ENCODE data around the gene ZNF584.
A peak's percentile ranks its signal among the peaks of the same experiment; 100 is the strongest.

GRCh38 chr19:58466760-58467589 is 58.5 kb downstream of the ZNF584 start, which contains the start of gene ZNF324:
- TF ChIP-seq POLR2AphosphoS5 (IDR thresholded peaks at IDR 0.05; ENCODE audit: low read depth) (peak; percentile 15; the same call in 1 of the 2 replicates), SPI1 (IDR thresholded peaks at IDR 0.05; ENCODE audit: borderline replicate concordance, low read depth) (no peak)
- TF ChIP-seq, protein P1, sequence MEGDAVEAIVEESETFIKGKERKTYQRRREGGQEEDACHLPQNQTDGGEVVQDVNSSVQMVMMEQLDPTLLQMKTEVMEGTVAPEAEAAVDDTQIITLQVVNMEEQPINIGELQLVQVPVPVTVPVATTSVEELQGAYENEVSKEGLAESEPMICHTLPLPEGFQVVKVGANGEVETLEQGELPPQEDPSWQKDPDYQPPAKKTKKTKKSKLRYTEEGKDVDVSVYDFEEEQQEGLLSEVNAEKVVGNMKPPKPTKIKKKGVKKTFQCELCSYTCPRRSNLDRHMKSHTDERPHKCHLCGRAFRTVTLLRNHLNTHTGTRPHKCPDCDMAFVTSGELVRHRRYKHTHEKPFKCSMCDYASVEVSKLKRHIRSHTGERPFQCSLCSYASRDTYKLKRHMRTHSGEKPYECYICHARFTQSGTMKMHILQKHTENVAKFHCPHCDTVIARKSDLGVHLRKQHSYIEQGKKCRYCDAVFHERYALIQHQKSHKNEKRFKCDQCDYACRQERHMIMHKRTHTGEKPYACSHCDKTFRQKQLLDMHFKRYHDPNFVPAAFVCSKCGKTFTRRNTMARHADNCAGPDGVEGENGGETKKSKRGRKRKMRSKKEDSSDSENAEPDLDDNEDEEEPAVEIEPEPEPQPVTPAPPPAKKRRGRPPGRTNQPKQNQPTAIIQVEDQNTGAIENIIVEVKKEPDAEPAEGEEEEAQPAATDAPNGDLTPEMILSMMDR (IDR thresholded peaks at IDR 0.05; ENCODE audit: insufficient read depth, low read length): no peak
